A549 (cell line): ENCODE measurements around the gene ELOVL5. TPM values are rescaled to one million over a fixed set of nuclear protein-coding genes. Genes with fewer than 3 reads are reported as not detected.

ENCODE experiments used
- ATAC-seq, 2 experiments: fragments of 200-7000 bp in 1 of 2; fragments of >200 bp in 1 of 2; cut with Nextera tagmentation in 1 of 2; cut with Tn5 transposase in 1 of 2; 3 replicates each; pipeline versions ENCODE4 v1.8.0 to v1.9.1; 2018 to 2020; ENCODE audit warnings: mild to moderate bottlenecking in 1 of 2, moderate library complexity in 1 of 2
- CTCF ChIA-PET: fragments of 300-600 bp; sonication (Branson Sonifier 250); formaldehyde crosslinking; extraction: SDS; loops from one replicate; lab custom pipeline; 2021; ENCODE audit warnings: antibody characterized with exemption, inconsistent platforms; lab: Yijun Ruan, JAX
- POLR2A ChIA-PET: fragments of 350-600 bp; formaldehyde crosslinking; extraction: SDS; loops from one replicate; lab custom pipeline; 2021; ENCODE audit warnings: antibody characterized with exemption, inconsistent platforms; lab: Yijun Ruan, JAX
- DNase-seq, 2 experiments: peaks; one replicate each; pipeline versions ENCODE4 v3.0.0 to v3.0.0-alpha.2; 2011 to 2016; ENCODE audit warnings: low read depth in 1 of 2, low spot score in 1 of 2
- FAIRE-seq: peaks from 2 replicates; lab custom pipeline; 2011; peaks lifted over from hg19 to GRCh38; lab: Jason Lieb, UNC
- H3K27ac ChIP-seq, 2 experiments: fragments of >200 bp; sonication (Bioruptor Twin); formaldehyde crosslinking; 3 replicates each; pipeline ENCODE4 v1.5.1; 2016 to 2017
- H3K4me1 ChIP-seq: fragments of >200 bp; sonication (Bioruptor Twin); formaldehyde crosslinking; 3 replicates; pipeline ENCODE4 v1.6.1; 2016
- H3K4me2 ChIP-seq: fragments of >200 bp; sonication (Bioruptor Twin); formaldehyde crosslinking; 3 replicates; pipeline ENCODE4 v1.6.1; 2016
- H3K4me3 ChIP-seq: fragments of >200 bp; sonication (Bioruptor Twin); formaldehyde crosslinking; 3 replicates; pipeline ENCODE4 v1.5.1; 2016
- H3K9me3 ChIP-seq: fragments of >200 bp; sonication (Bioruptor Twin); formaldehyde crosslinking; 3 replicates; pipeline ENCODE4 v1.6.1; 2016
- CBX8 ChIP-seq: fragments of 200-600 bp; sonication (generic); IDR thresholded peaks from 2 replicates; pipeline ENCODE4 v1.6.1; 2016
- CEBPB ChIP-seq, 2 experiments: fragments of >200 bp in 1 of 2; sonication (Bioruptor Twin) in 1 of 2; formaldehyde crosslinking in 1 of 2; IDR thresholded peaks; 2 replicates each; pipeline ENCODE4 v1.6.1; 2012 to 2016
- CHD4 ChIP-seq: fragments of 200-600 bp; sonication (generic); IDR thresholded peaks from 2 replicates; pipeline ENCODE4 v1.6.1; 2016; ENCODE audit warnings: antibody characterized with exemption, mild to moderate bottlenecking, borderline replicate concordance
- CTCF ChIP-seq: fragments of >200 bp; sonication (Bioruptor Twin); formaldehyde crosslinking; IDR thresholded peaks from 3 replicates; pipeline ENCODE4 v1.5.1; 2016
- E2F6 ChIP-seq: IDR thresholded peaks from 2 replicates; pipeline ENCODE4 v1.6.1; 2012; ENCODE audit warnings: low read depth, borderline replicate concordance
- EHMT2 ChIP-seq: fragments of 200-600 bp; sonication (generic); IDR thresholded peaks from 2 replicates; pipeline ENCODE4 v1.6.1; 2016; ENCODE audit warnings: antibody characterized with exemption, low read depth, mild to moderate bottlenecking, moderate library complexity
- EP300 ChIP-seq, 2 experiments: fragments of >200 bp; sonication (Bioruptor Twin); formaldehyde crosslinking; IDR thresholded peaks; 2 replicates in 1 of 2; 3 replicates in 1 of 2; pipeline ENCODE4 v1.6.1; 2016 to 2017
- ESRRA ChIP-seq: fragments of 150-350 bp; IDR thresholded peaks from 2 replicates; pipeline ENCODE4 v1.6.1; 2014; ENCODE audit warnings: mild to moderate bottlenecking, low read length, borderline replicate concordance
- FOXS1 ChIP-seq: fragments of 250-450 bp; sonication (Bioruptor Pico); IDR thresholded peaks from 2 replicates; pipeline ENCODE4 v1.5.0; 2020; ENCODE audit warnings: mild to moderate bottlenecking, moderate library complexity
- HDAC2 ChIP-seq: fragments of 200-600 bp; sonication (generic); IDR thresholded peaks from 2 replicates; pipeline ENCODE4 v1.6.1; 2016
- HOXB5 ChIP-seq: fragments of 250-450 bp; sonication (Bioruptor Pico); IDR thresholded peaks from 2 replicates; pipeline ENCODE4 v1.5.0; 2020; ENCODE audit warnings: mild to moderate bottlenecking, moderate library complexity
- JUN ChIP-seq, 2 experiments: fragments of >200 bp; sonication (Bioruptor Twin); formaldehyde crosslinking; IDR thresholded peaks; 2 replicates in 1 of 2; 3 replicates in 1 of 2; pipeline ENCODE4 v1.6.1; 2016 to 2017
- JUNB ChIP-seq: fragments of >200 bp; sonication (Bioruptor Twin); formaldehyde crosslinking; IDR thresholded peaks from 2 replicates; pipeline ENCODE4 v1.6.1; 2016
- MAFK ChIP-seq: fragments of 450-650 bp; IDR thresholded peaks from 2 replicates; pipeline ENCODE4 v1.6.1; 2014; ENCODE audit not compliant: partially characterized antibody
- MAZ ChIP-seq: fragments of 150-350 bp; IDR thresholded peaks from 2 replicates; pipeline ENCODE4 v1.6.1; 2014; ENCODE audit warnings: antibody characterized with exemption, low read depth, low read length, borderline replicate concordance
- MYC ChIP-seq: IDR thresholded peaks from 2 replicates; pipeline ENCODE4 v1.6.1; 2012; ENCODE audit warnings: mild to moderate bottlenecking, inconsistent platforms, low read length, improper control_type of control experiment, borderline replicate concordance
- NPAS2 ChIP-seq: fragments of 250-450 bp; sonication (Bioruptor Pico); IDR thresholded peaks from 2 replicates; pipeline ENCODE4 v1.8.0; 2022; ENCODE audit warnings: mild to moderate bottlenecking, moderate library complexity, borderline replicate concordance
- RAD21 ChIP-seq, 2 experiments: fragments of >200 bp in 1 of 2; sonication (Bioruptor Twin) in 1 of 2; formaldehyde crosslinking in 1 of 2; IDR thresholded peaks in 1 of 2; conservative IDR thresholded peaks in 1 of 2; 2 replicates in 1 of 2; 3 replicates in 1 of 2; pipeline ENCODE4 v1.6.1; 2012 to 2018; ENCODE audit warnings: inconsistent platforms in 1 of 2
- RFX5 ChIP-seq: fragments of 450-650 bp; IDR thresholded peaks from 2 replicates; pipeline ENCODE4 v1.7.1; 2014; ENCODE audit warnings: antibody characterized with exemption, mild to moderate bottlenecking, moderate library complexity
- SMC3 ChIP-seq: fragments of >200 bp; sonication (Bioruptor Twin); formaldehyde crosslinking; IDR thresholded peaks from 3 replicates; pipeline ENCODE4 v1.6.1; 2018; ENCODE audit warnings: inconsistent platforms
- TFCP2L1 ChIP-seq: fragments of 250-450 bp; sonication (Bioruptor Pico); IDR thresholded peaks from 2 replicates; pipeline ENCODE4 v1.5.0; 2021; ENCODE audit warnings: mild to moderate bottlenecking
- TP53 ChIP-seq: fragments of 250-450 bp; sonication (Bioruptor Pico); IDR thresholded peaks from 2 replicates; pipeline ENCODE4 v1.5.0; 2021; ENCODE audit warnings: mild to moderate bottlenecking, moderate library complexity
- ZC3H11A ChIP-seq: fragments of 450-650 bp; IDR thresholded peaks from 2 replicates; pipeline ENCODE4 v1.6.1; 2014; ENCODE audit warnings: antibody characterized with exemption, mild to moderate bottlenecking
- ZFP36 ChIP-seq: fragments of 450-650 bp; IDR thresholded peaks from 2 replicates; pipeline ENCODE4 v1.6.1; 2014; ENCODE audit warnings: borderline replicate concordance; ENCODE audit not compliant: partially characterized antibody
- ZSCAN20 ChIP-seq: fragments of 250-450 bp; sonication (Bioruptor Pico); IDR thresholded peaks from 2 replicates; pipeline ENCODE4 v1.8.0; 2022; ENCODE audit warnings: mild to moderate bottlenecking, moderate library complexity
- WGBS: methylation state at CpG from one replicate; pipeline ENCODE4 v1.1.6; 2017; ENCODE audit errors: missing lambda C conversion rate; 5-methylcytosine and 5-hydroxymethylcytosine counted together
- polyA plus RNA-seq, 4 experiments: library from polyadenylated mRNA; depleted of rRNA in 3 of 4; stranded (reverse); fragments of >200 nt; fragmentation: RNase III in 1 of 4; extraction: RNeasy Plus Mini Kit Qiagen cat#74134 plus additional on column Dnase treatment in 1 of 4; gene quantifications; 2 replicates in 3 of 4; 3 replicates in 1 of 4; pipeline ENCODE4 v1.2.3, GENCODE V29; 2011 to 2017

ELOVL5 gene
- polyA plus RNA-seq, 2 of the 4 experiments (the other 2 are of a cell fraction) = 90.9 to 95.4 TPM

GRCh38 chr6:53339424-53339823, 9.3 kb downstream of the ELOVL5 start:
- POLR2A ChIA-PET = no interaction called here
- no peak for ATAC-seq
- H3K9me3 ChIP-seq = no peaks in the 10 kb centered on the region
- DNase-seq = no peak
- no peak overlapping the region for H3K4me3 ChIP-seq
- TF ChIP-seq MAZ = no peak
- no peak for TF ChIP-seq TFCP2L1 (CRISPR knock-in tag)
- no peak for TF ChIP-seq ZSCAN20 (CRISPR knock-in tag)
- TF ChIP-seq EP300 (IDR thresholded peaks at IDR 0.05) = no peak
- TF ChIP-seq NPAS2 = no peak
- TF ChIP-seq TP53 = no peak
- no peak for TF ChIP-seq RAD21 (conservative IDR thresholded peaks at IDR 0.05 in 1 of 2, IDR thresholded peaks at IDR 0.05 in 1 of 2)
- no peak overlapping the region for H3K4me2 ChIP-seq
- 93% methylated on average over 2 of the region's 2 CpGs for WGBS
- CTCF ChIA-PET = interaction anchor here (0.8 to 1.2 kb wide), 2 partner anchors 98 to 168 kb away, joined by 3 to 4 read pairs; no protein-coding TSS in a partner anchor
- no peak overlapping the region for H3K27ac ChIP-seq
- no peak for FAIRE-seq
- H3K4me1 ChIP-seq = no peaks in the 10 kb centered on the region

GRCh38 chr6:53338304-53338703, 10.4 kb downstream of the ELOVL5 start:
- ChIA-PET POLR2A (no interaction called here), CTCF (interaction anchor here (1.2 to 1.7 kb wide), 3 partner anchors 9 to 72 kb away, joined by 4 read pairs; no protein-coding TSS in a partner anchor)
- ATAC-seq (no peak), DNase-seq (no peak), FAIRE-seq (no peak)
- no peak overlapping the region for H3K4me2 ChIP-seq
- no peak overlapping the region for H3K27ac ChIP-seq
- TF ChIP-seq RFX5 (no peak), CTCF (no peak), HDAC2 (no peak), MYC (no peak), MAZ (no peak), SMC3 (no peak)
- no peaks in the 10 kb centered on the region for H3K9me3 ChIP-seq
- H3K4me1 ChIP-seq = no peaks in the 10 kb centered on the region
- no peak overlapping the region for H3K4me3 ChIP-seq
- WGBS = 88% methylated on average over 1 of the region's 1 CpG

GRCh38 chr6:53336070-53336469, 12.7 kb downstream of the ELOVL5 start:
- Histone ChIP-seq H3K4me1 (no peaks in the 10 kb centered on the region), H3K27ac (no peak overlapping the region), H3K4me3 (no peak overlapping the region), H3K4me2 (no peak overlapping the region), H3K9me3 (no peaks in the 10 kb centered on the region)
- 92% methylated on average over 4 of the region's 4 CpGs for WGBS
- no peak for ATAC-seq
- CTCF ChIA-PET = interaction anchor here (0.9 to 1.2 kb wide), 3 partner anchors 10 to 164 kb away, joined by 3 read pairs; partner anchors contain the start of gene ELOVL5
- POLR2A ChIA-PET = no interaction called here
- no peak for FAIRE-seq
- TF ChIP-seq JUNB (no peak), RAD21 (conservative IDR thresholded peaks at IDR 0.05 in 1 of 2, IDR thresholded peaks at IDR 0.05 in 1 of 2) (no peak), ZSCAN20 (CRISPR knock-in tag) (no peak), NPAS2 (no peak), EHMT2 (no peak), TP53 (no peak), MAFK (no peak), E2F6 (no peak), ESRRA (no peak), ZFP36 (no peak), HOXB5 (CRISPR knock-in tag) (no peak), JUN (IDR thresholded peaks at IDR 0.05) (no peak), CHD4 (no peak), FOXS1 (CRISPR knock-in tag) (no peak), CEBPB (IDR thresholded peaks at IDR 0.05) (no peak), TFCP2L1 (CRISPR knock-in tag) (no peak), ZC3H11A (no peak), CBX8 (no peak), RFX5 (no peak)
- DNase-seq = no peak
